Peyer's patch (tissue), 4 donors: Measurements from ENCODE around the gene CCDC81. TPM values are rescaled to one million over a fixed set of nuclear protein-coding genes. Genes with fewer than 3 reads are reported as not detected.

Source experiments
- DNase-seq, 3 donors: peaks; one replicate each; pipeline ENCODE4 v3.0.0-alpha.2; 2017 to 2019
- H3K27ac ChIP-seq, 4 donors: fragments of 200-600 bp; sonication (generic); one replicate each; pipeline ENCODE4 v1.5.1; 2016 to 2019
- H3K27me3 ChIP-seq, 2 donors: fragments of 200-600 bp; sonication (generic); one replicate each; pipeline ENCODE4 v1.5.1; 2019
- H3K36me3 ChIP-seq, 3 donors: fragments of 200-600 bp; sonication (generic); one replicate each; pipeline ENCODE4 v1.5.1; 2016 to 2019
- H3K4me1 ChIP-seq, 4 donors: fragments of 200-600 bp; sonication (generic); one replicate each; pipeline ENCODE4 v1.5.1; 2016 to 2019
- H3K4me3 ChIP-seq, 4 donors: fragments of 200-600 bp; sonication (generic); 1 replicate in 3 of 4; 2 replicates in 1 of 4; pipeline ENCODE4 v1.5.1; 2016 to 2019; ENCODE audit warnings: mild to moderate bottlenecking in 1 of 4
- H3K9me3 ChIP-seq, 4 donors: fragments of 200-600 bp; sonication (generic); one replicate each; pipeline ENCODE4 v1.5.1; 2016 to 2019; ENCODE audit warnings: mild to moderate bottlenecking in 1 of 4
- CTCF ChIP-seq, 6 experiments: fragments of 450-650 bp in 4 of 6; fragments of 200-600 bp in 2 of 6; sonication (generic) in 1 of 6; IDR thresholded peaks; one replicate each; pipeline ENCODE4 v1.5.1; 2017 to 2019; ENCODE audit warnings: antibody characterized with exemption in 6 of 6, mild to moderate bottlenecking in 3 of 6, moderate library complexity in 1 of 6
- POLR2A ChIP-seq, 2 donors: fragments of 450-650 bp; IDR thresholded peaks; one replicate each; pipeline ENCODE4 v1.5.1; 2017; ENCODE audit warnings: antibody characterized with exemption in 2 of 2, mild to moderate bottlenecking in 2 of 2, moderate library complexity in 2 of 2
- total RNA-seq, 4 donors: library from RNA; depleted of rRNA; stranded (reverse); fragments of >200 nt; gene quantifications; one replicate each; pipeline ENCODE4 v1.1.0, GENCODE V29; 2016

The CCDC81 gene
- total RNA-seq, 4 donors from 2014 or later: 3.1 to 22.3 TPM; not detected in 2

DNA sequence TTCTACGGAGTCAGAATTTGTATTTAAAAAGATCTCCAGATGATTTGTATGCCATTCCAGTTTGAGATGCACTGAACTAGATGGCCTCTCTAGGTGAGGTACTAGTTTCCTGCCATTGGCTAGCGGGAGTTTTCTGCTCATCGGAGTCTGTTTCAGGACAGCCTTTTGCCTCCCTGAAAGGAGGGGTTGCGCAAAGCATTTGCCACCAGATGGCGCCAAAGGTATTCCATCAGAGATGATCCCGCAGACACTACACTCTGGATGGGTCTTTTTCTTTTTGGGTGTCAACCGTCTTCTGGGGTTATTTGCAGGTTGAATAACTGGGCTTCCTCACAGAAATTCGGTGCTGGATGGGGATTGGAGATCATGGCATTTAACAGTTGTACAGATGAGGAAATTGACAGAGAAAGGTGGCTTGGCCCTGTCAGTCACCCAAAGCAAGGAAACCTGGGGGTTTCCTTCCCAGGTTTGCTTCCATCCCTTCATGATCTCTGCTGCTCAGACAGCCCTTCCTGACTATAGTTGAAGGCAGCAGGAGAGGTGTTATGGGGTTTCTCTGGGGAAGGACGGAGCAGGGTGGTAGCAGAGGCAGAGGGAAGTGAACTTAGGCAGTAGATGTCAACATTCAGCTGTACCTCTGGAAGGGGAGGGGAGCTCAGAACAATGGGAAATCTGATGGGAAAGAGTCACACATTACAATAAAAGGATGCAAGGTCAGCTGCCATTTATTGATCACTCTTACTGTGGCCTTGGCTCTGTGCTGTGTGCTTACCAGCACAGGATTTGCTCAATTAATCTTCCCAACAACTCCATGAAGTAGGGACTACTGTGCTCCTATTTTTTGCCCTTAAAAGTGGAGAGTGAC is 81.6 kb downstream of the CCDC81 start:
- Histone ChIP-seq H3K36me3 (no peaks in the 10 kb centered on the region), H3K27me3 (no peaks in the 10 kb centered on the region), H3K27ac (peak overlapping the region in 1 of 4 donors; percentile 25), H3K4me1 (peaks cover 0 to 4% (median 0%) of the 10 kb centered on the region in 4 donors), H3K4me3 (no peak overlapping the region), H3K9me3 (no peaks in the 10 kb centered on the region)
- DNase-seq: peak; percentile 75 to 93 (median 79)
- TF ChIP-seq CTCF (IDR thresholded peaks at IDR 0.05): peak; percentile 40 to 92 (median 86)
- no peak for TF ChIP-seq POLR2A (IDR thresholded peaks at IDR 0.05)

DNA sequence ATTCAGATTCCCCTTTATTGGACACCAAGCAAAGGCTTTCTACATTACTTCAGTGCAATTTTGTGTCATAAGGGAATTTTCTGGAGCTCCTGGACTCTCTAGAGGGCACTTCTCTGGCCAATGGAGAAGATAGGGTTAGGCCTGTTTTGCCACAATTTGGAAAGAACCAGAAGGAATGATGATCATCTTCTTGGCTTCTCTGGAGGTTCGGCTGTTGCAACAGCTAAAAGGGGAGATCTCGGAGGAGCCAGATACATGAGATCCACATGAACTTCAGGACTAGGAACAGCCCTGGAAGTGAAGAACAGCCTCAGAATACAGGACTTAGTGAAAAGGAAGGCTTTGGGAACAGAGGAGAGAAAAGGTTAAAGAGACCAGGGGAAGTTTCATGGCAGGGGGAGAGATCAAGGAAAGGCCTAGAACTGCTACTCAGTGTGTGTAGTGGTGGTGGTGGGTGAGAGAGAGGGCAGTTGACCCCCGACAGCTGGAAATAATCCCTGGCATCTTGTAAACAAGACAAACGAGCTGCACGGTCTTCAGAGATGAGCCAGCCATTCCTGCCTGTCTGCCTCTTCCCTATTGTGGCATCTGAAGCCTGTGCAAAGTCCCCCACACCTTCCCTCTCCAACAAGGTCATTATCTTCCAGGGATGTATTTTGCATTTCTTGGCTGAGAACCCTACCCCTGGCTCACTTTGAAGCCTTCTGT is 83.8 kb downstream of the CCDC81 start:
- H3K9me3 ChIP-seq: no peaks in the 10 kb centered on the region
- H3K27me3 ChIP-seq: no peaks in the 10 kb centered on the region
- H3K36me3 ChIP-seq: no peaks in the 10 kb centered on the region
- H3K4me3 ChIP-seq: no peak overlapping the region
- TF ChIP-seq CTCF (IDR thresholded peaks at IDR 0.05) (no peak), POLR2A (IDR thresholded peaks at IDR 0.05) (no peak)
- no peak for DNase-seq
- H3K4me1 ChIP-seq: peaks cover 0 to 4% (median 0%) of the 10 kb centered on the region in 4 donors
- H3K27ac ChIP-seq: no peak overlapping the region

DNA sequence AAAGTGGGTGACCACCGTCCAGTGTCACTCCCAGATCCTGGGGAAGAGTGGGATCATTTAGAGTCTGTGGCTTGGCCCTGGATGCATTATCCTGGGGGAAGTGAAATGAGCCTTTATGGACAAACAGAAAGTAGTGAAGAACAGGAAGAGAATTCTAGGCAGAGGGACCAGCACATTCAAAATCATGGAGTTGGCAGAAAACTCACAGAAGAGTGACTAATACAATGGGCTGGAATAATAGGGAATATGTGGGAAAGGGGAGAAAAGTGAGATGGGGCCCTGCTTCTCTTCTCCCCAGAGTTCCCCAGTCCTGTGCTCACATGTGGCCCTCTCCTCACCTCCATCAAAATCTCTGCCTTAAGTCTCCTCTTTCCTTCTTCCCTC is 84.3 kb downstream of the CCDC81 start:
- DNase-seq: no peak

DNA sequence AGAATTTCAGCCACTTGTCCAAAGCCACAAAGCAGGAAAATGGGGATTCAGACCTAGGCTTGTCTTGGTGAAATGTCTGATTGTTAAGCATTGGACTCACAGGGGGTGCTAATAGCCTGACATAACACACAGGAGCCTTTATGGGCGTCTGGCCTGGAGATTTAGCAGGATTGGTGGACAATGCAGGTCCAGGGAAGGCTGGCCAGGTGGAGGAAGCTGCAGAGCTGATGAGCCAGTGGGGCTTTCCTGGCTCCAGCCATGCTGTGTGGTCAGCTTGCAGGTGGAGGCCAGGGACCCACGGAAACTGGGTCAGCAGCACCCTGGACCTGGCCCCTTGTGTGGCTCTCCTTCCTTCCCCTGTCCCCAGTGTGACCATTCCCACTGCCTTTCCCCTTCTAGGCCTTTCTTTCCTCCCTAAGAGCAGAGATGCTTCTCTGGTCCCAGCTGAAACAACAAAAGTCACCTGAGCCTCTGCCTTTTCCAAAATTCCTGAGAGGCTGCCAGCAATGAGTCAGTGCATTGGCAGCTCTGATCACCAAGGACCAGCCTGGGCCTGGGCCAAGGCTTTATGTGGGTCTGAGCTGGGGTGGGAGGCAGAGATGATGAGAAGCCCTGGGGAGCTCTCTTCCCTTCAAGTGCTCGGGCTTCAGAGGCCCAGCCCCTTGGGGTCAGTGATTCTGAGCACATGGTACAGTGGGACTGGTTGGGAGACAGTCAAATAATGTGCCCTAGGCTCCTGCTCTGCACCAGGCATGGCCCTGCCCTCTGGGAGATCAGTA is 85.2 kb downstream of the CCDC81 start:
- H3K27ac ChIP-seq: no peak overlapping the region
- TF ChIP-seq POLR2A (IDR thresholded peaks at IDR 0.05): no peak
- TF ChIP-seq CTCF (IDR thresholded peaks at IDR 0.05): no peak
- H3K27me3 ChIP-seq: no peaks in the 10 kb centered on the region
- H3K36me3 ChIP-seq: no peaks in the 10 kb centered on the region
- H3K9me3 ChIP-seq: no peaks in the 10 kb centered on the region
- H3K4me1 ChIP-seq: peaks cover 0 to 4% (median 0%) of the 10 kb centered on the region in 4 donors
- DNase-seq: no peak
- no peak overlapping the region for H3K4me3 ChIP-seq

More for the DNA sequence above, 84.3 kb downstream of the CCDC81 start:
- TF ChIP-seq CTCF (IDR thresholded peaks at IDR 0.05) (no peak), POLR2A (IDR thresholded peaks at IDR 0.05) (no peak)
- Histone ChIP-seq H3K4me3 (no peak overlapping the region), H3K9me3 (no peaks in the 10 kb centered on the region), H3K4me1 (peaks cover 0 to 4% (median 0%) of the 10 kb centered on the region in 4 donors), H3K27ac (peak overlapping the region in 1 of 4 donors; percentile 1), H3K27me3 (no peaks in the 10 kb centered on the region), H3K36me3 (no peaks in the 10 kb centered on the region)
